Caco-2 (cell line): ENCODE measurements around the gene LNPK. TPM values are rescaled to one million over a fixed set of nuclear protein-coding genes. Genes with fewer than 3 reads are reported as not detected.
"Not testable (repeated sequence)": the region's sequence is repeated elsewhere in the genome, so short reads cannot be mapped to it uniquely, and the experiment has no call there.

Source experiments
- BruUV-seq: library from RNA; stranded (reverse); fragments of 400-500 nt; replicated peaks from 2 replicates; lab custom pipeline; 2021; lab: Mats Ljungman, UMichigan
- CTCF ChIA-PET: fragments of 300-600 bp; sonication (Branson Sonifier 250); formaldehyde crosslinking; loops from one replicate; lab custom pipeline; 2022; ENCODE audit warnings: antibody characterized with exemption; lab: Charles Lee
- POLR2A ChIA-PET: fragments of 300-600 bp; sonication (Branson Sonifier 250); formaldehyde crosslinking; loops from one replicate; lab custom pipeline; 2022; ENCODE audit warnings: antibody characterized with exemption; lab: Charles Lee
- DNase-seq, 2 experiments: peaks; one replicate each; pipeline versions ENCODE4 v3.0.0 to v3.0.0-alpha.2; 2020 to 2022
- H3K27me3 ChIP-seq: replicated peaks from 2 replicates; pipeline ENCODE4 v1.6.0; 2011; ENCODE audit warnings: low read length; ENCODE audit not compliant: control insufficient read depth, insufficient read depth
- H3K36me3 ChIP-seq: 2 replicates; pipeline ENCODE4 v1.5.1; 2011; ENCODE audit warnings: low read length; ENCODE audit not compliant: control insufficient read depth, insufficient read depth
- H3K4me1 ChIP-seq: fragments of 250-450 bp; sonication (Bioruptor Pico); 2 replicates; pipeline ENCODE4 v1.5.1; 2020; ENCODE audit warnings: mild to moderate bottlenecking
- H3K4me3 ChIP-seq: 2 replicates; pipeline ENCODE4 v1.5.1; 2011; ENCODE audit warnings: low read depth, mild to moderate bottlenecking, control low read depth, low read length
- H3K9me3 ChIP-seq: fragments of 250-450 bp; sonication (Bioruptor Pico); 2 replicates; pipeline ENCODE4 v1.5.1; 2020; ENCODE audit warnings: mild to moderate bottlenecking, moderate library complexity
- H3K27ac Mint-ChIP-seq: one replicate; pipeline ENCODE4 v1.8.0; 2022; ENCODE audit warnings: mixed read lengths; ENCODE audit not compliant: unreplicated experiment
- H3K27me3 Mint-ChIP-seq: one replicate; pipeline ENCODE4 v1.8.0; 2022; ENCODE audit warnings: mixed read lengths; ENCODE audit not compliant: insufficient read depth, unreplicated experiment
- H3K36me3 Mint-ChIP-seq: one replicate; pipeline ENCODE4 v1.8.0; 2022; ENCODE audit warnings: mild to moderate bottlenecking, mixed read lengths; ENCODE audit not compliant: insufficient read depth, unreplicated experiment
- H3K4me1 Mint-ChIP-seq: one replicate; pipeline ENCODE4 v1.8.0; 2022; ENCODE audit warnings: low read depth, mixed read lengths; ENCODE audit not compliant: unreplicated experiment
- H3K4me3 Mint-ChIP-seq: one replicate; pipeline ENCODE4 v1.8.0; 2022; ENCODE audit warnings: mild to moderate bottlenecking, moderate library complexity, mixed read lengths; ENCODE audit not compliant: unreplicated experiment
- H3K9me3 Mint-ChIP-seq: one replicate; pipeline ENCODE4 v1.8.0; 2022; ENCODE audit warnings: mixed read lengths; ENCODE audit not compliant: unreplicated experiment
- CTCF ChIP-seq, 2 experiments: fragments of 200-600 bp in 1 of 2; IDR thresholded peaks; 1 replicate in 1 of 2; 2 replicates in 1 of 2; pipeline versions ENCODE4 v1.5.1 to v1.8.0; 2011 to 2022; ENCODE audit warnings: antibody characterized with exemption in 1 of 2, control low read depth in 1 of 2, inconsistent platforms in 1 of 2, low read depth in 1 of 2, low read length in 1 of 2, mild to moderate bottlenecking in 1 of 2, moderate library complexity in 1 of 2; ENCODE audit not compliant: insufficient read depth in 1 of 2, severe bottlenecking in 1 of 2, unreplicated experiment in 1 of 2
- intact Hi-C: fragments of 100-400 bp; cut with micrococcal nuclease; formaldehyde crosslinking; loops from one replicate; pipeline ENCODE4 v1.10.0; 2022; ENCODE audit not compliant: unreplicated experiment
- total RNA-seq: library from RNA; stranded (reverse); gene quantifications from 2 replicates; pipeline ENCODE4 v1.2.3, GENCODE V29; 2022

LNPK gene
- total RNA-seq, 1 experiment from 2014 or later = 19.1 TPM

- no peaks in the 10 kb centered on the region for H3K9me3 Mint-ChIP-seq
- H3K4me3 Mint-ChIP-seq = no peak overlapping the region
- CTCF ChIA-PET = no interaction called here
- Histone ChIP-seq H3K36me3 (no peaks in the 10 kb centered on the region), H3K9me3 (0 out of 2 replicates have a peak, but pooled peaks cover 2% of the 10 kb centered on the region), H3K4me3 (no peak overlapping the region), H3K4me1 (no peaks in the 10 kb centered on the region), H3K27me3 (no peaks in the 10 kb centered on the region; the same call in 1 of the 2 replicates)
- POLR2A ChIA-PET = no interaction called here
- intact Hi-C loops = no loop called here
- no peak for TF ChIP-seq CTCF (IDR thresholded peaks at IDR 0.05; ENCODE audit: insufficient read depth in 1 of 2, low read depth in 1 of 2, low read length in 1 of 2, severe bottlenecking in 1 of 2, unreplicated experiment in 1 of 2)
- peaks cover 6% of the 10 kb centered on the region for H3K27me3 Mint-ChIP-seq
- BruUV-seq = no TSS peak
- no peak overlapping the region for H3K27ac Mint-ChIP-seq
- no peaks in the 10 kb centered on the region for H3K4me1 Mint-ChIP-seq
- no peaks in the 10 kb centered on the region for H3K36me3 Mint-ChIP-seq
- DNase-seq = no peak
Observed at GRCh38 chr2:175904035-175904434, 98.0 kb downstream of the LNPK start.

- CTCF ChIA-PET = no interaction called here
- Histone ChIP-seq H3K4me1 (no peaks in the 10 kb centered on the region), H3K4me3 (no peak overlapping the region), H3K9me3 (0 out of 2 replicates have a peak, but pooled peaks cover 2% of the 10 kb centered on the region), H3K27me3 (no peaks in the 10 kb centered on the region; the same call in 1 of the 2 replicates), H3K36me3 (no peaks in the 10 kb centered on the region)
- no TSS peak for BruUV-seq
- Mint-ChIP-seq H3K27me3 (peaks cover 6% of the 10 kb centered on the region), H3K4me3 (no peak overlapping the region), H3K4me1 (no peaks in the 10 kb centered on the region), H3K9me3 (no peaks in the 10 kb centered on the region), H3K27ac (no peak overlapping the region), H3K36me3 (no peaks in the 10 kb centered on the region)
- no peak for TF ChIP-seq CTCF (IDR thresholded peaks at IDR 0.05; ENCODE audit: insufficient read depth in 1 of 2, low read depth in 1 of 2, low read length in 1 of 2, severe bottlenecking in 1 of 2, unreplicated experiment in 1 of 2)
- no peak for DNase-seq
- POLR2A ChIA-PET = no interaction called here
- intact Hi-C loops = no loop called here
Observed at GRCh38 chr2:175903384-175903936, 98.6 kb downstream of the LNPK start.

GRCh38 chr2:175895957-175896356, 106.1 kb downstream of the LNPK start:
- H3K4me3 Mint-ChIP-seq, H3K36me3 Mint-ChIP-seq, DNase-seq, H3K9me3 ChIP-seq, H3K4me3 ChIP-seq, H3K4me1 ChIP-seq, H3K4me1 Mint-ChIP-seq, H3K27me3 ChIP-seq, H3K27ac Mint-ChIP-seq, H3K36me3 ChIP-seq, CTCF ChIA-PET, POLR2A ChIA-PET, BruUV-seq, H3K9me3 Mint-ChIP-seq, intact Hi-C loops: not testable (repeated sequence)
- peaks cover 13% of the 10 kb centered on the region for H3K27me3 Mint-ChIP-seq
